HepG2 (cell line): ENCODE results near the gene NUB1. TPM values are rescaled to one million over a fixed set of nuclear protein-coding genes. Genes with fewer than 3 reads are reported as not detected.

Experiments
- ARNT ChIP-seq: fragments of 450-650 bp; IDR thresholded peaks from 2 replicates; pipeline ENCODE4 v1.6.1; 2017
- SNAPC4 ChIP-seq: sonication (generic); formaldehyde crosslinking; IDR thresholded peaks from 2 replicates; pipeline ENCODE4 v1.4.0; 2020; ENCODE audit warnings: mild to moderate bottlenecking, missing genetic modification reagents
- SP1 ChIP-seq, 2 experiments: fragments of 450-650 bp in 1 of 2; sonication (generic) in 1 of 2; formaldehyde crosslinking in 1 of 2; IDR thresholded peaks; 2 replicates each; pipeline versions ENCODE4 v1.4.0 to v1.6.1; 2016 to 2020; ENCODE audit warnings: missing genetic modification reagents in 1 of 2
- ZBTB42 ChIP-seq: sonication (generic); formaldehyde crosslinking; IDR thresholded peaks from 2 replicates; pipeline ENCODE4 v1.5.0; 2020; ENCODE audit warnings: mild to moderate bottlenecking, missing genetic modification reagents
- ZBTB7B ChIP-seq: sonication (generic); formaldehyde crosslinking; IDR thresholded peaks from 2 replicates; pipeline ENCODE4 v1.4.0; 2020; ENCODE audit warnings: missing genetic modification reagents
- ZNF839 ChIP-seq: sonication (generic); formaldehyde crosslinking; IDR thresholded peaks from 2 replicates; pipeline ENCODE4 v1.4.0; 2020; ENCODE audit warnings: missing genetic modification reagents, mild to moderate bottlenecking, borderline replicate concordance
- polyA plus RNA-seq, 8 experiments: library from polyadenylated mRNA; depleted of rRNA in 3 of 8; stranded (reverse) in 7 of 8; unstranded in 1 of 8; fragments of >200 nt; fragmentation: Illumina TruSeq in 4 of 8; extraction: Trizol in 4 of 8; gene quantifications; 2 replicates each; pipeline versions ENCODE4 v1.2.1 to v1.2.3, GENCODE V29; 2011 to 2016; ENCODE audit warnings: low read depth in 4 of 8, missing spikeins in 1 of 8, mixed read lengths in 1 of 8; ENCODE audit not compliant: insufficient read depth in 1 of 8
- total RNA-seq, 5 experiments: library from RNA; depleted of rRNA; stranded (reverse); fragments of >200 nt; fragmentation: Illumina TruSeq; extraction: Trizol; gene quantifications; 2 replicates each; pipeline ENCODE4 v1.2.3, GENCODE V29; 2016; ENCODE audit warnings: low read depth in 1 of 5
- TF ChIP-seq, protein P1 (sequence below): sonication (generic); formaldehyde crosslinking; IDR thresholded peaks from 2 replicates; pipeline ENCODE4 v1.8.1; 2022; ENCODE audit warnings: low read depth, mild to moderate bottlenecking, missing genetic modification reagents
- TF ChIP-seq, protein P2 (sequence below): sonication (generic); formaldehyde crosslinking; IDR thresholded peaks from 2 replicates; pipeline ENCODE4 v1.4.0; 2020; ENCODE audit warnings: missing genetic modification reagents
- TF ChIP-seq, protein P3 (sequence below): sonication (generic); formaldehyde crosslinking; IDR thresholded peaks from 2 replicates; pipeline ENCODE4 v1.8.0; 2022; ENCODE audit warnings: mild to moderate bottlenecking, missing genetic modification reagents, moderate library complexity

The NUB1 gene
- total and polyA plus RNA-seq, 2 of the 13 experiments (the other 11 are each of a cell fraction or from before 2014, with no cell fraction given), result 27.1 to 37.0 TPM

GRCh38 chr7:151383638-151384351 lies 42.2 kb downstream of the NUB1 start (continued):
- TF ChIP-seq, protein P1, sequence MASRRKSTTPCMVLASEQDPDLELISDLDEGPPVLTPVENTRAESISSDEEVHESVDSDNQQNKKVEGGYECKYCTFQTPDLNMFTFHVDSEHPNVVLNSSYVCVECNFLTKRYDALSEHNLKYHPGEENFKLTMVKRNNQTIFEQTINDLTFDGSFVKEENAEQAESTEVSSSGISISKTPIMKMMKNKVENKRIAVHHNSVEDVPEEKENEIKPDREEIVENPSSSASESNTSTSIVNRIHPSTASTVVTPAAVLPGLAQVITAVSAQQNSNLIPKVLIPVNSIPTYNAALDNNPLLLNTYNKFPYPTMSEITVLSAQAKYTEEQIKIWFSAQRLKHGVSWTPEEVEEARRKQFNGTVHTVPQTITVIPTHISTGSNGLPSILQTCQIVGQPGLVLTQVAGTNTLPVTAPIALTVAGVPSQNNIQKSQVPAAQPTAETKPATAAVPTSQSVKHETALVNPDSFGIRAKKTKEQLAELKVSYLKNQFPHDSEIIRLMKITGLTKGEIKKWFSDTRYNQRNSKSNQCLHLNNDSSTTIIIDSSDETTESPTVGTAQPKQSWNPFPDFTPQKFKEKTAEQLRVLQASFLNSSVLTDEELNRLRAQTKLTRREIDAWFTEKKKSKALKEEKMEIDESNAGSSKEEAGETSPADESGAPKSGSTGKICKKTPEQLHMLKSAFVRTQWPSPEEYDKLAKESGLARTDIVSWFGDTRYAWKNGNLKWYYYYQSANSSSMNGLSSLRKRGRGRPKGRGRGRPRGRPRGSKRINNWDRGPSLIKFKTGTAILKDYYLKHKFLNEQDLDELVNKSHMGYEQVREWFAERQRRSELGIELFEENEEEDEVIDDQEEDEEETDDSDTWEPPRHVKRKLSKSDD (CRISPR knock-in tag), result no peak
- TF ChIP-seq SNAPC4 (CRISPR knock-in tag) (no peak), ZNF839 (CRISPR knock-in tag) (no peak), ZBTB7B (CRISPR knock-in tag) (no peak), ZBTB42 (CRISPR knock-in tag) (no peak), SP1 (IDR thresholded peaks at IDR 0.05) (no peak), SP1 (CRISPR knock-in tag; IDR thresholded peaks at IDR 0.05) (no peak), ARNT (no peak)
- TF ChIP-seq, protein P2, sequence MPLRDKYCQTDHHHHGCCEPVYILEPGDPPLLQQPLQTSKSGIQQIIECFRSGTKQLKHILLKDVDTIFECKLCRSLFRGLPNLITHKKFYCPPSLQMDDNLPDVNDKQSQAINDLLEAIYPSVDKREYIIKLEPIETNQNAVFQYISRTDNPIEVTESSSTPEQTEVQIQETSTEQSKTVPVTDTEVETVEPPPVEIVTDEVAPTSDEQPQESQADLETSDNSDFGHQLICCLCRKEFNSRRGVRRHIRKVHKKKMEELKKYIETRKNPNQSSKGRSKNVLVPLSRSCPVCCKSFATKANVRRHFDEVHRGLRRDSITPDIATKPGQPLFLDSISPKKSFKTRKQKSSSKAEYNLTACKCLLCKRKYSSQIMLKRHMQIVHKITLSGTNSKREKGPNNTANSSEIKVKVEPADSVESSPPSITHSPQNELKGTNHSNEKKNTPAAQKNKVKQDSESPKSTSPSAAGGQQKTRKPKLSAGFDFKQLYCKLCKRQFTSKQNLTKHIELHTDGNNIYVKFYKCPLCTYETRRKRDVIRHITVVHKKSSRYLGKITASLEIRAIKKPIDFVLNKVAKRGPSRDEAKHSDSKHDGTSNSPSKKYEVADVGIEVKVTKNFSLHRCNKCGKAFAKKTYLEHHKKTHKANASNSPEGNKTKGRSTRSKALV, result no peak
- TF ChIP-seq, protein P3, sequence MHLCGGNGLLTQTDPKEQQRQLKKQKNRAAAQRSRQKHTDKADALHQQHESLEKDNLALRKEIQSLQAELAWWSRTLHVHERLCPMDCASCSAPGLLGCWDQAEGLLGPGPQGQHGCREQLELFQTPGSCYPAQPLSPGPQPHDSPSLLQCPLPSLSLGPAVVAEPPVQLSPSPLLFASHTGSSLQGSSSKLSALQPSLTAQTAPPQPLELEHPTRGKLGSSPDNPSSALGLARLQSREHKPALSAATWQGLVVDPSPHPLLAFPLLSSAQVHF (CRISPR knock-in tag), result no peak
